ENCODE measurements around the gene CORO1C. TPM values are rescaled to one million over a fixed set of nuclear protein-coding genes. Genes with fewer than 3 reads are reported as not detected.

The CORO1C gene
- total RNA-seq, 4 donors from 2014 or later: 100 to 273 (median 154) TPM

GRCh38 chr12:108598553-108599250 lies 132.6 kb downstream of the CORO1C start:
- no peak for TF ChIP-seq CTCF (IDR thresholded peaks at IDR 0.05)
- DNase-seq (ENCODE audit: low spot score) (no peak), ATAC-seq (ENCODE audit: low FRiP score) (no peak)

GRCh38 chr12:108597559-108598471 lies 133.5 kb downstream of the CORO1C start, which contains the start of gene TMEM119:
Gene TMEM119, minus strand, starts transcription at chr12:108598084. Its CDS starts 5,701 bp downstream, at chr12:108592383.
- DNase-seq (ENCODE audit: low spot score) (no peak), ATAC-seq (ENCODE audit: low FRiP score) (no peak)
- no peak for TF ChIP-seq CTCF (IDR thresholded peaks at IDR 0.05)

GRCh38 chr12:108596854-108597558 lies 134.3 kb downstream of the CORO1C start:
- DNase-seq (ENCODE audit: low spot score) (no peak), ATAC-seq (ENCODE audit: low FRiP score) (no peak)
- no peak for TF ChIP-seq CTCF (IDR thresholded peaks at IDR 0.05)

GRCh38 chr12:108595711-108596647 lies 135.3 kb downstream of the CORO1C start:
- no peak for TF ChIP-seq CTCF (IDR thresholded peaks at IDR 0.05)
- ATAC-seq (ENCODE audit: low FRiP score) (no peak), DNase-seq (ENCODE audit: low spot score) (no peak)

Small RNA genes lying within 50 kb of the gene (small RNA-seq; reads per million reads assigned to genes)
- not detected for gene AC087893.2
- gene RF00019: not detected
- not detected for gene RF00561
- gene RNU7-169P: not detected

Other genes starting within 250 kb of the CORO1C start
- gene FICD, start 216.2 kb downstream of the CORO1C start, total RNA-seq: 10 to 100 TPM in 1 of 4 donors, 1 to 10 TPM in 3; 6.6 to 10.6 (median 9.5) TPM
- 10 to 100 TPM; 37.7 to 87.8 (median 60.4) TPM for gene SART3, start 170.3 kb downstream of the CORO1C start, total RNA-seq
- gene ISCU, start 168.9 kb downstream of the CORO1C start, total RNA-seq: 100 to 1,000 TPM; 148 to 260 (median 187) TPM
- gene TMEM119, start 133.4 kb downstream of the CORO1C start, total RNA-seq: 10 to 100 TPM in 2 of 4 donors, 1 to 10 TPM in 2; 3.1 to 28.8 (median 8.8) TPM
- gene SELPLG, start 97.6 kb downstream of the CORO1C start, total RNA-seq: 10 to 100 TPM; 12.4 to 45.6 (median 18.3) TPM
- 10 to 100 TPM; 16.4 to 26.5 (median 22.0) TPM for gene SSH1, start 126.1 kb upstream of the CORO1C start, total RNA-seq
- not detected for gene DAO, start 148.6 kb upstream of the CORO1C start, total RNA-seq

Data from omental fat pad (tissue), 4 donors.